Measurements from ENCODE around the gene GPR78. TPM values are rescaled to one million over a fixed set of nuclear protein-coding genes. Genes with fewer than 3 reads are reported as not detected.

The GPR78 gene
- polyA plus RNA-seq, 3 donors: not detected

DNA sequence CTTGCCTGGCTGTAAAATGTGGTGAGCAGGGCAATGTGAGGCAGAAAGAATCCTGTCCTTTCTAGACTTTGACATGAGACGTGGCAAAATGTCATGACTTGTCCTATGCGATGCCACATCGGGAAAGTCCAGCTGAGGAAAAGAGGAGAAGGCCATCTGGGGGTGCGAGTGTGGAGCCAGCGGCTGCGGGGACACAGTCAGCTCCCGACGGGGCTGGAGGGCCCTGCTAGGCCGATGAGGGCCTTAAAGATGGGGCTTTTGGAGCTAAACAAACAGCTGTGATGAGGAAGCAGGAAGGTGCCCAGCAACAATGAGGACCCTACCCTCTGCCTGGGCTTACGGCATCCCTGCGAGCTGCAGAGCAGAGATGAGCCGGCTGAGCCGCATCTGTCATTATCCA, 20.1 kb downstream of the GPR78 start:
- Histone ChIP-seq H2AFZ (ENCODE audit: insufficient read depth, low read depth, low read length, poor library complexity, severe bottlenecking) (no peak overlapping the region), H3K9ac (ENCODE audit: insufficient read depth, low read length, poor library complexity, severe bottlenecking) (no peak overlapping the region), H3K27me3 (ENCODE audit: control insufficient read depth in 2 of 2, insufficient read depth in 2 of 2, low read length in 2 of 2) (no peaks in the 10 kb centered on the region), H3K27ac (ENCODE audit: low read depth in 1 of 2, low read length in 2 of 2) (no peak overlapping the region), H3K4me1 (ENCODE audit: control insufficient read depth in 1 of 2, insufficient read depth in 2 of 2, low read length in 2 of 2) (no peaks in the 10 kb centered on the region), H3K4me3 (replicated peaks in 1 of 3; ENCODE audit: low read depth in 2 of 3, low read length in 3 of 3) (no peak overlapping the region), H3K9me3 (replicated peaks in 1 of 2; ENCODE audit: control insufficient read depth in 1 of 2, insufficient read depth in 1 of 2, low read length in 2 of 2) (no peaks in the 10 kb centered on the region), H3K79me2 (ENCODE audit: insufficient read depth, low read length) (no peaks in the 10 kb centered on the region), H4K20me1 (ENCODE audit: insufficient read depth, low read length) (no peaks in the 10 kb centered on the region), H3K36me3 (replicated peaks in 1 of 2; ENCODE audit: control insufficient read depth in 1 of 2, insufficient read depth in 2 of 2, low read length in 2 of 2) (no peaks in the 10 kb centered on the region), H3K4me2 (replicated peaks; ENCODE audit: extremely low read depth, low read length, poor library complexity, severe bottlenecking) (no peak overlapping the region)
- H3K27me3 Mint-ChIP-seq (ENCODE audit: low read depth in 3 of 3): peaks cover 0 to 5% (median 1%) of the 10 kb centered on the region in 3 donors
- no peaks in the 10 kb centered on the region for H3K36me3 Mint-ChIP-seq
- H3K4me1 Mint-ChIP-seq: no peaks in the 10 kb centered on the region
- intact Hi-C loops (cut with micrococcal nuclease): no loop called here
- TF ChIP-seq, protein P1, sequence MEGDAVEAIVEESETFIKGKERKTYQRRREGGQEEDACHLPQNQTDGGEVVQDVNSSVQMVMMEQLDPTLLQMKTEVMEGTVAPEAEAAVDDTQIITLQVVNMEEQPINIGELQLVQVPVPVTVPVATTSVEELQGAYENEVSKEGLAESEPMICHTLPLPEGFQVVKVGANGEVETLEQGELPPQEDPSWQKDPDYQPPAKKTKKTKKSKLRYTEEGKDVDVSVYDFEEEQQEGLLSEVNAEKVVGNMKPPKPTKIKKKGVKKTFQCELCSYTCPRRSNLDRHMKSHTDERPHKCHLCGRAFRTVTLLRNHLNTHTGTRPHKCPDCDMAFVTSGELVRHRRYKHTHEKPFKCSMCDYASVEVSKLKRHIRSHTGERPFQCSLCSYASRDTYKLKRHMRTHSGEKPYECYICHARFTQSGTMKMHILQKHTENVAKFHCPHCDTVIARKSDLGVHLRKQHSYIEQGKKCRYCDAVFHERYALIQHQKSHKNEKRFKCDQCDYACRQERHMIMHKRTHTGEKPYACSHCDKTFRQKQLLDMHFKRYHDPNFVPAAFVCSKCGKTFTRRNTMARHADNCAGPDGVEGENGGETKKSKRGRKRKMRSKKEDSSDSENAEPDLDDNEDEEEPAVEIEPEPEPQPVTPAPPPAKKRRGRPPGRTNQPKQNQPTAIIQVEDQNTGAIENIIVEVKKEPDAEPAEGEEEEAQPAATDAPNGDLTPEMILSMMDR (IDR thresholded peaks at IDR 0.05): no peak
- H3K4me3 Mint-ChIP-seq: no peak overlapping the region
- 85% methylated on average over 13 of the region's 13 CpGs for WGBS (ENCODE audit: insufficient coverage)
- H3K9me3 Mint-ChIP-seq: peaks cover 0 to 2% (median 0%) of the 10 kb centered on the region in 7 donors
- no peak overlapping the region for H3K27ac Mint-ChIP-seq
- DNase-seq: no peak

DNA sequence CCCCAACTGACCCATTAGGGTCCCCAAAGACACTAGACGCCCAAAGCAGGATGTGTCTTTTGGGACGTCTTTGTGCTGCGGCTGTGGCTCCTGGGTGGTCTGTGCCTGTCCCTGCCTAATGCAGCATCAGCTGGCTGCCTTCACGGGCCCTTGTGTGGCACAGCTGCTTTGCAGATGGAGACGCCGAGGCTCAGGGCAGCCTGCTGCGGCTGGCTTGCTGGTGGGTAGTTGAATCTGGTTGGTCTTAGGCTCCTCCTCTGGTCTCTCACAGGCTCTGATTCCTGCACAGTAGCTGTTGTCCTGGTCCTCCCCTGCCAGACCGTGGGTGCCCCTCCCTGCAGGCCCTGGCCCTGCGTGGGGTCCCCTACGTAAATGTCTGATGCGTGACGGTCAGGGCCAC, 20.5 kb downstream of the GPR78 start:
- intact Hi-C loops (cut with micrococcal nuclease): no loop called here
- DNase-seq: no peak

More for the DNA sequence above, 20.5 kb downstream of the GPR78 start:
- H3K36me3 ChIP-seq (replicated peaks in 1 of 2; ENCODE audit: control insufficient read depth in 1 of 2, insufficient read depth in 2 of 2, low read length in 2 of 2): no peaks in the 10 kb centered on the region
- H3K27me3 ChIP-seq (ENCODE audit: control insufficient read depth in 2 of 2, insufficient read depth in 2 of 2, low read length in 2 of 2): no peaks in the 10 kb centered on the region
- no peaks in the 10 kb centered on the region for H4K20me1 ChIP-seq (ENCODE audit: insufficient read depth, low read length)
- H3K79me2 ChIP-seq (ENCODE audit: insufficient read depth, low read length): no peaks in the 10 kb centered on the region
- H3K9ac ChIP-seq (ENCODE audit: insufficient read depth, low read length, poor library complexity, severe bottlenecking): no peak overlapping the region
- no peak overlapping the region for H3K4me2 ChIP-seq (replicated peaks; ENCODE audit: extremely low read depth, low read length, poor library complexity, severe bottlenecking)
- H3K4me3 Mint-ChIP-seq: no peak overlapping the region
- peaks cover 0 to 2% (median 0%) of the 10 kb centered on the region in 7 donors for H3K9me3 Mint-ChIP-seq
- TF ChIP-seq, protein P1 (IDR thresholded peaks at IDR 0.05): no peak
- H3K4me1 ChIP-seq (ENCODE audit: control insufficient read depth in 1 of 2, insufficient read depth in 2 of 2, low read length in 2 of 2): no peaks in the 10 kb centered on the region
- 93% methylated on average over 9 of the region's 12 CpGs for WGBS (ENCODE audit: insufficient coverage)
- no peak overlapping the region for H3K27ac Mint-ChIP-seq
- no peaks in the 10 kb centered on the region for H3K36me3 Mint-ChIP-seq
- H3K9me3 ChIP-seq (replicated peaks in 1 of 2; ENCODE audit: control insufficient read depth in 1 of 2, insufficient read depth in 1 of 2, low read length in 2 of 2): no peaks in the 10 kb centered on the region
- no peak overlapping the region for H3K27ac ChIP-seq (ENCODE audit: low read depth in 1 of 2, low read length in 2 of 2)
- H3K27me3 Mint-ChIP-seq (ENCODE audit: low read depth in 3 of 3): peaks cover 0 to 5% (median 1%) of the 10 kb centered on the region in 3 donors
- no peaks in the 10 kb centered on the region for H3K4me1 Mint-ChIP-seq
- H3K4me3 ChIP-seq (replicated peaks in 1 of 3; ENCODE audit: low read depth in 2 of 3, low read length in 3 of 3): no peak overlapping the region
- H2AFZ ChIP-seq (ENCODE audit: insufficient read depth, low read depth, low read length, poor library complexity, severe bottlenecking): no peak overlapping the region
